SU-DHL-6 (cell line): Measurements from ENCODE around the gene FAM200A.

Experiments used
- EZH2phosphoT487 ChIP-seq: fragments of 200-600 bp; sonication (generic), shearing (Covaris generic); conservative IDR thresholded peaks from 2 replicates; pipeline ENCODE4 v1.6.1; 2018; ENCODE audit warnings: mild to moderate bottlenecking, antibody characterized with exemption, low read length, moderate library complexity, mixed read lengths
- TF ChIP-seq, protein P1 (sequence below): fragments of 200-600 bp; sonication (generic); IDR thresholded peaks from one replicate; pipeline ENCODE4 v1.5.1; 2017; ENCODE audit warnings: antibody characterized with exemption, mild to moderate bottlenecking, low read length, moderate library complexity; ENCODE audit not compliant: insufficient read depth, poor library complexity, severe bottlenecking

DNA sequence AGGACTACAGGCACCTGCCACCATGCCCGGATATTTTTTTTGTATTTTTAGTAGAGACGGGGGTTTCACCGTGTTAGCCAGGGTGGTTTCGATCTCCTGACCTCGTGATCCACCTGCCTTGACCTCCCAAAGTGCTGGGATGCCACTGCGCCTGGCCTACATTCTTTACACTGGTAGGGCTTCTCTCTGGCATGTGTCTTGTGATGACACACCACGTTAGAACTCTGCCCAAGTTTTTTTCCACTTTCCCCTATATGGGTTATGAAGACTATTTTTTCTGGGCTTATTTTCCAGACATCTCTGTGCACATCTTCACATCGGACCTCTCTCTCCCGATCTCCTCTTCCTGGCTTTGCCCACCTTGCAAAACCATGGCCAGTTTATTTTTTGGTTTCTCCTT lies 10.7 kb downstream of the FAM200A start:
- TF ChIP-seq, protein P1, sequence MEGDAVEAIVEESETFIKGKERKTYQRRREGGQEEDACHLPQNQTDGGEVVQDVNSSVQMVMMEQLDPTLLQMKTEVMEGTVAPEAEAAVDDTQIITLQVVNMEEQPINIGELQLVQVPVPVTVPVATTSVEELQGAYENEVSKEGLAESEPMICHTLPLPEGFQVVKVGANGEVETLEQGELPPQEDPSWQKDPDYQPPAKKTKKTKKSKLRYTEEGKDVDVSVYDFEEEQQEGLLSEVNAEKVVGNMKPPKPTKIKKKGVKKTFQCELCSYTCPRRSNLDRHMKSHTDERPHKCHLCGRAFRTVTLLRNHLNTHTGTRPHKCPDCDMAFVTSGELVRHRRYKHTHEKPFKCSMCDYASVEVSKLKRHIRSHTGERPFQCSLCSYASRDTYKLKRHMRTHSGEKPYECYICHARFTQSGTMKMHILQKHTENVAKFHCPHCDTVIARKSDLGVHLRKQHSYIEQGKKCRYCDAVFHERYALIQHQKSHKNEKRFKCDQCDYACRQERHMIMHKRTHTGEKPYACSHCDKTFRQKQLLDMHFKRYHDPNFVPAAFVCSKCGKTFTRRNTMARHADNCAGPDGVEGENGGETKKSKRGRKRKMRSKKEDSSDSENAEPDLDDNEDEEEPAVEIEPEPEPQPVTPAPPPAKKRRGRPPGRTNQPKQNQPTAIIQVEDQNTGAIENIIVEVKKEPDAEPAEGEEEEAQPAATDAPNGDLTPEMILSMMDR: no peak
- TF ChIP-seq EZH2phosphoT487: no peak
